H1 (cell line): Measurements from ENCODE around the gene HMCN2.

Experiments used
- CHD2 ChIP-seq: IDR thresholded peaks from 2 replicates; pipeline ENCODE4 v1.6.1; 2012; ENCODE audit warnings: low read length, improper control_type of control experiment
- EP300 ChIP-seq, 2 experiments: IDR thresholded peaks; 1 replicate in 1 of 2; 2 replicates in 1 of 2; pipeline ENCODE4 v1.6.1; 2011 to 2012; ENCODE audit warnings: low read depth in 2 of 2, low read length in 2 of 2, mild to moderate bottlenecking in 2 of 2, borderline replicate concordance in 1 of 2, inconsistent platforms in 1 of 2, moderate library complexity in 1 of 2
- EZH2 ChIP-seq: fragments of 200-600 bp; sonication (generic); IDR thresholded peaks from 2 replicates; pipeline ENCODE4 v1.7.1; 2012; ENCODE audit warnings: low read depth, mild to moderate bottlenecking, moderate library complexity, low read length, inconsistent platforms; ENCODE audit not compliant: severe bottlenecking
- KDM1A ChIP-seq: fragments of 200-600, 300-600 bp; sonication (generic); IDR thresholded peaks from 2 replicates; pipeline ENCODE4 v1.7.1; 2016; ENCODE audit warnings: mild to moderate bottlenecking, low read length, borderline replicate concordance
- NRF1 ChIP-seq: IDR thresholded peaks from 2 replicates; pipeline ENCODE4 v1.6.1; 2011; ENCODE audit warnings: mild to moderate bottlenecking, low read depth, low read length, improper control_type of control experiment
- POLR2A ChIP-seq, 2 experiments: IDR thresholded peaks; 1 replicate in 1 of 2; 2 replicates in 1 of 2; pipeline ENCODE4 v1.6.1; 2011; ENCODE audit warnings: low read depth in 2 of 2, low read length in 2 of 2, mild to moderate bottlenecking in 2 of 2; ENCODE audit errors: control extremely low read depth in 1 of 2
- RXRA ChIP-seq: IDR thresholded peaks from 2 replicates; pipeline ENCODE4 v1.6.1; 2011; ENCODE audit warnings: low read depth, mild to moderate bottlenecking, low read length, moderate library complexity; ENCODE audit not compliant: insufficient read depth
- TBP ChIP-seq: IDR thresholded peaks from 2 replicates; pipeline ENCODE4 v1.6.1; 2011; ENCODE audit warnings: low read depth, low read length, improper control_type of control experiment
- TF ChIP-seq, protein P1 (sequence below): IDR thresholded peaks from 2 replicates; pipeline ENCODE4 v1.6.1; 2012; ENCODE audit warnings: inconsistent platforms
- TF ChIP-seq, protein P2 (sequence below), 3 experiments: IDR thresholded peaks; 1 replicate in 2 of 3; 2 replicates in 1 of 3; pipeline versions ENCODE4 v1.5.1 to v1.6.1; 2011; ENCODE audit warnings: low read length in 3 of 3, mild to moderate bottlenecking in 3 of 3, inconsistent platforms in 2 of 3, low read depth in 1 of 3, moderate library complexity in 1 of 3; ENCODE audit not compliant: insufficient read depth in 1 of 3; ENCODE audit errors: control extremely low read depth in 1 of 3
- TF ChIP-seq, protein P3 (sequence below): IDR thresholded peaks from 2 replicates; pipeline ENCODE4 v1.6.1; 2012; ENCODE audit warnings: low read length, inconsistent platforms

DNA sequence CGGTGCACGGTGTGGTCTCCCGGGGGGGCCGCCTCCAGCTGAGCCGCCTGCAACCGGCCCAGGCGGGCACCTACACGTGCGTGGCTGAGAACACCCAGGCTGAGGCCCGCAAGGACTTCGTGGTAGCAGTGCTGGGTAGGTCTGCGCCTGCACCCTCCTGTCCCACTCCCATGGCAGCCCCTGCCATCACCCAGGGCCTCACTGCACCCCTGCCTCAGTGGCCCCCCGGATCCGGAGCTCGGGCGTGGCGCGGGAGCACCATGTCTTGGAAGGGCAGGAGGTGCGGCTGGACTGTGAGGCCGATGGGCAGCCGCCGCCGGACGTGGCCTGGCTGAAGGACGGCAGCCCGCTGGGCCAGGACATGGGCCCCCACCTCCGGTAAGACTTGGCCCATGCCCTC is 125.4 kb downstream of the HMCN2 start:
- TF ChIP-seq, protein P1, sequence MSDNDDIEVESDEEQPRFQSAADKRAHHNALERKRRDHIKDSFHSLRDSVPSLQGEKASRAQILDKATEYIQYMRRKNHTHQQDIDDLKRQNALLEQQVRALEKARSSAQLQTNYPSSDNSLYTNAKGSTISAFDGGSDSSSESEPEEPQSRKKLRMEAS = no peak
- TF ChIP-seq, protein P2, sequence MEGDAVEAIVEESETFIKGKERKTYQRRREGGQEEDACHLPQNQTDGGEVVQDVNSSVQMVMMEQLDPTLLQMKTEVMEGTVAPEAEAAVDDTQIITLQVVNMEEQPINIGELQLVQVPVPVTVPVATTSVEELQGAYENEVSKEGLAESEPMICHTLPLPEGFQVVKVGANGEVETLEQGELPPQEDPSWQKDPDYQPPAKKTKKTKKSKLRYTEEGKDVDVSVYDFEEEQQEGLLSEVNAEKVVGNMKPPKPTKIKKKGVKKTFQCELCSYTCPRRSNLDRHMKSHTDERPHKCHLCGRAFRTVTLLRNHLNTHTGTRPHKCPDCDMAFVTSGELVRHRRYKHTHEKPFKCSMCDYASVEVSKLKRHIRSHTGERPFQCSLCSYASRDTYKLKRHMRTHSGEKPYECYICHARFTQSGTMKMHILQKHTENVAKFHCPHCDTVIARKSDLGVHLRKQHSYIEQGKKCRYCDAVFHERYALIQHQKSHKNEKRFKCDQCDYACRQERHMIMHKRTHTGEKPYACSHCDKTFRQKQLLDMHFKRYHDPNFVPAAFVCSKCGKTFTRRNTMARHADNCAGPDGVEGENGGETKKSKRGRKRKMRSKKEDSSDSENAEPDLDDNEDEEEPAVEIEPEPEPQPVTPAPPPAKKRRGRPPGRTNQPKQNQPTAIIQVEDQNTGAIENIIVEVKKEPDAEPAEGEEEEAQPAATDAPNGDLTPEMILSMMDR (IDR thresholded peaks at IDR 0.05; ENCODE audit: control extremely low read depth in 1 of 3, insufficient read depth in 1 of 3, low read depth in 1 of 3, low read length in 3 of 3) = no peak
- TF ChIP-seq POLR2A (IDR thresholded peaks at IDR 0.05; ENCODE audit: control extremely low read depth in 1 of 2, low read depth in 2 of 2, low read length in 2 of 2) (no peak), KDM1A (no peak), RXRA (no peak), NRF1 (no peak), EP300 (IDR thresholded peaks at IDR 0.05; ENCODE audit: borderline replicate concordance in 1 of 2, low read depth in 2 of 2, low read length in 2 of 2) (no peak), CHD2 (no peak), EZH2 (no peak), TBP (no peak)
- TF ChIP-seq, protein P3, sequence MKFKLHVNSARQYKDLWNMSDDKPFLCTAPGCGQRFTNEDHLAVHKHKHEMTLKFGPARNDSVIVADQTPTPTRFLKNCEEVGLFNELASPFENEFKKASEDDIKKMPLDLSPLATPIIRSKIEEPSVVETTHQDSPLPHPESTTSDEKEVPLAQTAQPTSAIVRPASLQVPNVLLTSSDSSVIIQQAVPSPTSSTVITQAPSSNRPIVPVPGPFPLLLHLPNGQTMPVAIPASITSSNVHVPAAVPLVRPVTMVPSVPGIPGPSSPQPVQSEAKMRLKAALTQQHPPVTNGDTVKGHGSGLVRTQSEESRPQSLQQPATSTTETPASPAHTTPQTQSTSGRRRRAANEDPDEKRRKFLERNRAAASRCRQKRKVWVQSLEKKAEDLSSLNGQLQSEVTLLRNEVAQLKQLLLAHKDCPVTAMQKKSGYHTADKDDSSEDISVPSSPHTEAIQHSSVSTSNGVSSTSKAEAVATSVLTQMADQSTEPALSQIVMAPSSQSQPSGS = no peak
